GM18867 (cell line): Measurements from ENCODE around the gene USP44.
A peak's percentile ranks its signal among the peaks of the same experiment; 100 is the strongest.
"Not testable (repeated sequence)": the region's sequence is repeated elsewhere in the genome, so short reads cannot be mapped to it uniquely, and the experiment has no call there.

Source experiments
- ATAC-seq: cut with Tn5 transposase; IDR thresholded peaks from one replicate; pipeline ENCODE4 v1.9.1; 2021; ENCODE audit warnings: mild to moderate bottlenecking, moderate library complexity; ENCODE audit not compliant: unreplicated experiment

The USP44 gene

GRCh38 chr12:95551305-95551704, at the start of gene USP44:
Gene USP44, minus strand, starts transcription at chr12:95551476. Its CDS starts 17,220 bp downstream, at chr12:95534256.
- no peak for ATAC-seq

- ATAC-seq = no peak
Observed at GRCh38 chr12:95600567-95600966, 49.3 kb upstream of the USP44 start.

GRCh38 chr12:95599880-95600279, 48.6 kb upstream of the USP44 start:
- ATAC-seq = no peak

GRCh38 chr12:95594136-95594535, 42.9 kb upstream of the USP44 start:
- no peak for ATAC-seq

GRCh38 chr12:95593266-95593871, 42.1 kb upstream of the USP44 start:
- ATAC-seq = no peak

GRCh38 chr12:95591731-95592130, 40.5 kb upstream of the USP44 start:
- ATAC-seq = no peak

- ATAC-seq = no peak
Observed at GRCh38 chr12:95590775-95591174, 39.5 kb upstream of the USP44 start.

GRCh38 chr12:95583933-95584332, 32.7 kb upstream of the USP44 start:
- ATAC-seq = no peak

GRCh38 chr12:95582230-95583058, 31.2 kb upstream of the USP44 start:
- ATAC-seq = no peak

- no peak for ATAC-seq
Observed at GRCh38 chr12:95577820-95578219, 26.5 kb upstream of the USP44 start.

GRCh38 chr12:95574799-95575452, 23.6 kb upstream of the USP44 start:
- ATAC-seq = no peak

GRCh38 chr12:95573951-95574576, 22.8 kb upstream of the USP44 start:
- peak; percentile 62 for ATAC-seq

GRCh38 chr12:95571369-95571768, 20.1 kb upstream of the USP44 start:
- ATAC-seq = no peak

- ATAC-seq = not testable (repeated sequence)
Observed at GRCh38 chr12:95568045-95568444, 16.8 kb upstream of the USP44 start.

- ATAC-seq = no peak
Observed at GRCh38 chr12:95557625-95558024, 6.3 kb upstream of the USP44 start.

GRCh38 chr12:95554532-95555071, 3.3 kb upstream of the USP44 start:
- ATAC-seq = no peak

GRCh38 chr12:95553197-95553943, 2.1 kb upstream of the USP44 start:
- no peak for ATAC-seq

- no peak for ATAC-seq
Observed at GRCh38 chr12:95551913-95552516, 739 bp upstream of the USP44 start.

GRCh38 chr12:95549392-95550084, 1.7 kb downstream of the USP44 start:
- no peak for ATAC-seq
